T-helper 2 cell treated with Interferon-gamma antibody and Interleukin-4, amounts not matched to agents 5 μg/mL and 100 μg/mL, for 36 hours (primary cell): ENCODE results near the gene PTPN4.
A peak's percentile ranks its signal among the peaks of the same experiment; 100 is the strongest.
"Not testable (repeated sequence)": the region's sequence is repeated elsewhere in the genome, so short reads cannot be mapped to it uniquely, and the experiment has no call there.

Source experiments
- DNase-seq: peaks from one replicate; pipeline ENCODE4 v3.0.0; 2021; ENCODE audit warnings: low spot score
- H3K27ac Mint-ChIP-seq: one replicate; pipeline ENCODE4 v1.8.0; 2021; ENCODE audit warnings: mild to moderate bottlenecking, mixed read lengths
- H3K27me3 Mint-ChIP-seq: one replicate; pipeline ENCODE4 v1.8.0; 2021; ENCODE audit warnings: low read depth, mixed read lengths
- H3K36me3 Mint-ChIP-seq: one replicate; pipeline ENCODE4 v1.8.0; 2021; ENCODE audit warnings: low read depth, mixed read lengths
- H3K4me1 Mint-ChIP-seq: one replicate; pipeline ENCODE4 v1.8.0; 2021; ENCODE audit warnings: low read depth, mixed read lengths
- H3K4me3 Mint-ChIP-seq: one replicate; pipeline ENCODE4 v1.8.0; 2022; ENCODE audit warnings: mild to moderate bottlenecking, moderate library complexity, mixed read lengths
- H3K9me3 Mint-ChIP-seq: one replicate; pipeline ENCODE4 v1.8.0; 2021; ENCODE audit warnings: mixed read lengths

PTPN4 gene

DNA sequence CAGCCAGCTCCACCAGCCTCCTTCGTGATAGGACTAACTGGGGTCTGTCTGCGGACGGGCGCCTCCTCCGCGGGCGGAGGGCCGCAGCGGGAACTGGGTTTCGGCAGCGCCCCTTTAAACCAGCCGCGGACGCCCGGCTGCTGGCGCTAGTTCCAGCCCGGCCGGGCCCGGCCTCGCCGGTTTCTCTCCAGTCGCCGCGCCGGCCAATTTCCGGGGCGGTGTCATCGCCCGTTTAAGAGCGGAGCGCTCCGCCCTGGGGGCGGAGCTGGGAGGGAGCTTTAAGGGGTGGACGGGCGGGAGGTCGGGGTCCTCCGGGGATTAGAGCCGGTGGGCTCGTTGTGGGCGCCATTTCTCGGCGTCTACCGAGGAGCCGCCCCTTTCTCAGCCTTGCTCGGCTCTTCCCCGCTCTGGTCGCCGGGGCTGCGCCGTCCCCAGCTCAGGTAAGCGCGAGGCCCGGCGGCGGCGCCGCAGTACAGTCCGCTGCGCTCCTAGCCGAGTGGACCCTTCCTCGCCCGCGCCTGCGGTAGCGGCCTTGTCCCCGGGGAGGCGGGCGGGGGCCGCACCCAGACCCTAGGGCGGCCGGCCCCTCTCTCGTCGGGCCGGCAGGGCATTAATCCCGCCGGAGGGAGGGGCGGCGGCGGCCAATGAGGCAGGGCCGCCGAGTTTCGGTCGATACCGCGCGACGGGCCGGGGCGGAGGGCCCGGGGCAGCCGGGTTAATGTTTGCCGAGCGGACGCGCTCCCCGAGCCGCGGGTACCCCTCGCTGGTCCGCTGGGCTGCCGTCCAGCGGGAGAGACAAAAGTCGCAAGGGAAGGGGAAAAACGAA lies 253.3 kb downstream of the PTPN4 start, which contains the start of gene EPB41L5:
Gene EPB41L5 (plus strand): TSS at position 307 of the 826 bp plus-strand sequence. CDS start 6,008 bp downstream, outside the sequence.
- Mint-ChIP-seq H3K9me3 (no peaks in the 10 kb centered on the region), H3K36me3 (no peaks in the 10 kb centered on the region), H3K4me1 (peaks cover 8% of the 10 kb centered on the region), H3K4me3 (peak within 1 kb of the TSS; percentile 77), H3K27ac (no peak within 1 kb of the TSS), H3K27me3 (peaks cover 17% of the 10 kb centered on the region)
- DNase-seq = peak; percentile 78

DNA sequence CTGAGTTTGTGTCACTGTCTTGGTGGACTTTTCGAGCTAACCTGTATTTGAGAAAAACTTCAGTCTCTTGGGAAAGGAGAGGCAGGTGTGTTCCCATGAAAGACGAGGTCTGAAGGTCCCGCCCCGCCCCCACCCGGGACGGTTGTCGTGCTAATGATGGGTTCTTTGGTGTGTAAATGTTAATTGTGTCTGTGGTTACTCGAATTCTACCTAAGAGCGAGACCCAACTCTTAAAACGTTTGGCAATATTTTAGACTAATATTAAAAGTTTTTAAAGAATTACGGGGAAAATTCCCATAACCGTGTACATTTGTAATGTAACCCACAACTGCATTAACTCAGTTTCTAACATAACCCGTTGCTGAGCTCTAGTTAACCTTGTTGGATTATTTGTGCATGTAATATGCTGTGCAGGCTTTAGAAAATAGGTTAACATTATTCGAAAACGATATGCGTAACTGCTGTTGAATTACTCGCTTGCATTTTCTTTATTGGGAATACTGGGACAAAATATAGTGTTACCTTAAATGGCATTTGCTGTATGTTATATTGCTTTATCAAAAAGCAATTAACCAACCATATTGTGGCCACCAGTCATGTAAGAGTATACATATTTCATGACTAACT lies 254.0 kb downstream of the PTPN4 start:
- Mint-ChIP-seq H3K4me1 (peaks cover 8% of the 10 kb centered on the region), H3K27ac (no peak overlapping the region)
- no peak for DNase-seq

DNA sequence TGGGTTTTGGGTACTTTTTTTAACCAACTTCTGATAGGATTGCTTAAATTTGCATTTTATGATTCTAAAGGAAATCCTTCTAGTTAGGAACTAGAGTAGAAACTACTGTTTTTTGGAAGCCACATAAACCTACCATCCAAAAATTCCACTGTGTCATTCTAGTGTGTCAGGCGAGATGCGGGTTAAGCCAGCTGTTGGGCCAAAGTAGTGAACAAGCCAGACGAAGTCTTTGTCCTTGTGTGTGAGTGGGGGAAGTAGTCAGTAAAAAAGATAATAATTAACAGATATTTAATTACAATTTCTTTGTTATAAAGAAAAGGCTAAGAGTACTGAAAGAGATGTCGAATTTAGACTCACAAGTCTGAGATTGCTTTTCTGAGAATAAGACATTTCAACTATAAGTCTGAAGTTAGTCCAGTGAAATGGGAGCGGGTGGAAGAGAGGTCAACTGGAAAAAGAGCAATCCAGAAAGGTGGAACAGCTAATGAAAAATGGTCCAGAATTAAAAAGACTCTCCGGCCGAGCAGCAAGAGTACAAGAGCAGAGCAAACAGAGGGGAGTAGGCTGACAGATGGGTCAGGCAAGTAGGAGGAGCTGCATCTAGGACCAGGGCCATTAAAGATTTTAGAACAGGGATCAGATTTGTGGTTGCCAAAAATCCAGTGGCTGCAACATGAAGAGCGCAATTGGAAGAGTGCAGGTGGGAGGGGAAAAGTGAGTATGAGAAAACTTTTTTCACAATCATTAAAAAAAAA lies 254.7 kb downstream of the PTPN4 start:
- H3K36me3 Mint-ChIP-seq = no peaks in the 10 kb centered on the region
- H3K4me3 Mint-ChIP-seq = peak overlapping the region; percentile 25
- H3K4me1 Mint-ChIP-seq = peaks cover 8% of the 10 kb centered on the region
- H3K27me3 Mint-ChIP-seq = peaks cover 21% of the 10 kb centered on the region
- DNase-seq = no peak
- H3K27ac Mint-ChIP-seq = no peak overlapping the region
- H3K9me3 Mint-ChIP-seq = no peaks in the 10 kb centered on the region

More for the DNA sequence above, 254.0 kb downstream of the PTPN4 start:
- Mint-ChIP-seq H3K4me3 (peak overlapping the region; percentile 68), H3K27me3 (peaks cover 17% of the 10 kb centered on the region), H3K9me3 (no peaks in the 10 kb centered on the region), H3K36me3 (no peaks in the 10 kb centered on the region)

DNA sequence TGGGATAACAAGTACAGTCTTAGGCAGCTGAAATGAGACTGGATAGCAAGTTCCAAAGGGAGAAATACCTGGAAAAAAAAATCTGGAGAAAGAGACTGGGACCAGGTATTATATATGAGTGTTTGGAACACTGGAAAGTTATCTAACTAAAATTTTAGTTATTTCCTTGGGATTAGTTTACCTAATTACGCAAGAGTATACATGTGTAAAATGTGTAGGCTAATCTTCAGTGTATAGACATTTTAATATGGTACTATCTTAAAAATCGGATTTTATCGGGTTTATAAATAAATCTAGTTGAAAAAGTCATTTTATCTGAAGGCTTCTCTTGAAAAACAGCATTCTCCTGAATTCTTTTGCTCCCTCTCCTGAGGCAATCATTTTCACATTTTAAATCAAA lies 257.1 kb downstream of the PTPN4 start:
- Mint-ChIP-seq H3K27me3 (peaks cover 21% of the 10 kb centered on the region), H3K4me3 (no peak overlapping the region), H3K9me3 (no peaks in the 10 kb centered on the region)

DNA sequence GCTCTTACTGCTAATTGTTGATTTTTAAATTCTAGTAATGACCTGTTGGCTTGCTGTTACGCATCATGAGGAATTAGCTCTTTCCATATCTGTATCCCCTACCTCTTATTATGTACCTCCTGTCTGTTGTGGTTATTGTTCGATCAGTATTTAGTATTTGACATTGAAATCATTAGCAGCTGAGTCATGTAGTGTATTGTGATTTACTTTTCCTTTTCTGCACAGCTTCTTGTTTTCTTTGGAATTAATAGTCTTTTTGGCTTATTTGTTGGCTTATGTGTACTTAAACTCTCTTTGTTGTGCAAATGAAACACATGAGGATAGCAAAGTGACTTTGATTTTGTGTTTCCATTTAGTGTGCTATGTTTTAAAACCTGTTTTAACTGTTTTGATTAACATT lies 257.5 kb downstream of the PTPN4 start:
- peaks cover 21% of the 10 kb centered on the region for H3K27me3 Mint-ChIP-seq
- H3K9me3 Mint-ChIP-seq = no peaks in the 10 kb centered on the region
- no peak for DNase-seq
- no peaks in the 10 kb centered on the region for H3K36me3 Mint-ChIP-seq
- H3K4me3 Mint-ChIP-seq = no peak overlapping the region
- H3K27ac Mint-ChIP-seq = no peak overlapping the region
- peaks cover 7% of the 10 kb centered on the region for H3K4me1 Mint-ChIP-seq

More for the DNA sequence above, 257.1 kb downstream of the PTPN4 start:
- Mint-ChIP-seq H3K36me3 (no peaks in the 10 kb centered on the region), H3K4me1 (peaks cover 8% of the 10 kb centered on the region), H3K27ac (no peak overlapping the region)
- no peak for DNase-seq

DNA sequence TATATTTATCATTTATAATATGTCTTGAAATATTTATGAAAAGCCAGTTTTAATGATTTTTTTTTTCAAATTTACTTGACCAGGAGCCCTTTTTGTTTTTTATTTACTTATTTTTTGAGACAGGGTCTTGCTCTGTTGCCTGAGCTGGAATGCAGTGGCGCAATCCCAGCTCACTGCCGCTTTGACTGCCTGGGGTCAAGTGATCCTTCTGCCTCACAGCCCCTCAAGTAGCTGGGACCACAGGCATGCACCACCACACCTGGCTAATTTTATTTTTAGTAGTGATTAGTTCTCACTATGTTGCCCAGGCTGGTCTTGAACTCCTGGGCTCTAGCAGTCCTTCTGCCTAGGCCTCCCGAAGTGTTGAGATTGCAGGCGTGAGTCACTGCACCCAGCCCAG lies 258.8 kb downstream of the PTPN4 start:
- Mint-ChIP-seq H3K9me3 (no peaks in the 10 kb centered on the region), H3K4me1 (peaks cover 3% of the 10 kb centered on the region), H3K27ac (no peak overlapping the region), H3K4me3 (no peak overlapping the region), H3K36me3 (no peaks in the 10 kb centered on the region), H3K27me3 (peaks cover 21% of the 10 kb centered on the region)
- DNase-seq = no peak

DNA sequence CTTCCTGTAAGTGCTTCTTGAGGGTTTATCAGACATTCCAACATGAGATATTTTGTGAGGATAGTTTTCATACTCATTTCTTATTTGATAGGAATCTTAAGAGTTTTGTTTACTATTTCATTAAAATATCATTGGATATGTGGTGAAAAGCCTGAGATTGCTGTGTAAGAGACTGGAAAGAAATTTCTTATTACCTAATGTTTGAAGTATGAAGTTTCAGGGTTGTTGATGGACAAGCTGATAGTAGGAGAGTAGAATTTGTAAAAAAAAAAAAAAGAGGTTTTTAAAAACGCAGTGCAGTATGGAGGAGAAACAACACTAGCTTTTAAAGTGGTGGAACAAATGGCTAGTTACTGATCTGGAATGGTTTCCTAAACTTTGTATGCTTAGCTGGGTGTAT lies 260.8 kb downstream of the PTPN4 start:
- no peak for DNase-seq
- Mint-ChIP-seq H3K4me3 (no peak overlapping the region), H3K27ac (no peak overlapping the region), H3K9me3 (peaks cover 6% of the 10 kb centered on the region), H3K36me3 (peaks cover 2% of the 10 kb centered on the region), H3K27me3 (peaks cover 10% of the 10 kb centered on the region), H3K4me1 (no peaks in the 10 kb centered on the region)

DNA sequence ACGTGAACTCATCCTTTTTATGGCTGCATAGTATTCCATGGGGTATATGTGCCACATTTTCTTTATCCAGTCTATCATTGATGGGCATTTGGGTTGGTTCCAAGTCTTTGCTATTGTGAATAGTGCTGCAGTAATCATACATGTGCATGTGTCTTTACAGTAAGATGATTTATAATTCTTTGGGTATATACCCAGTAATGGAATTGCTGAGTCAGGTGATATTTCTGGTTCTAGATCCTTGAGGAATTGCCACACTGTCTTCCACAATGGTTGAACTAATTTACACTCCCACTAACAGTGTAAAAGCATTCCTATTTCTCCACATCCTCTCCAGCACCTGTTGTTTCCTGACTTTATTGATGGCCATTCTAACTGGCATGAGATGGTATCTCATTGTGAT lies 262.8 kb downstream of the PTPN4 start:
- H3K4me3 Mint-ChIP-seq, H3K27me3 Mint-ChIP-seq, DNase-seq, H3K4me1 Mint-ChIP-seq, H3K27ac Mint-ChIP-seq, H3K36me3 Mint-ChIP-seq: not testable (repeated sequence)
- peaks cover 14% of the 10 kb centered on the region for H3K9me3 Mint-ChIP-seq

DNA sequence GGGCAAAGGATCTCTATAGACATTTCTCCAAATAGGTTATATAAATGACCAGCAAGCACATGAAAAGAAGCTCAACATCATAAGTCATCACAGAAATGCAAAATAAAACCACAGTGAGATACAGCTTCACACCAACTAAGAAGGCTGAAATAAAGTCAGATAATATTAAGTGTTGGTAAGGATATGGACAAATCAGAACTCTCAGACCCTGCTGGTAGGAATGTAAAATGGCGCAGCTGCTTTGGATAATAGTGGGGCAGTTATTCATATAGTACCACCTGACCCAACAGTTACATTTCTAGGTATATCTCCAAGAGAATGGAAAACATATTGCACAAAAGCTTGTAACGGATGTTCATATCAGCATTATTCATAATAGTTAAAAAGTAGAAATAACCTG lies 267.2 kb downstream of the PTPN4 start:
- Mint-ChIP-seq H3K4me1 (no peaks in the 10 kb centered on the region), H3K27me3 (no peaks in the 10 kb centered on the region), H3K36me3 (peaks cover 2% of the 10 kb centered on the region), H3K27ac (no peak overlapping the region), H3K4me3 (no peak overlapping the region), H3K9me3 (peaks cover 14% of the 10 kb centered on the region)
- DNase-seq = no peak

DNA sequence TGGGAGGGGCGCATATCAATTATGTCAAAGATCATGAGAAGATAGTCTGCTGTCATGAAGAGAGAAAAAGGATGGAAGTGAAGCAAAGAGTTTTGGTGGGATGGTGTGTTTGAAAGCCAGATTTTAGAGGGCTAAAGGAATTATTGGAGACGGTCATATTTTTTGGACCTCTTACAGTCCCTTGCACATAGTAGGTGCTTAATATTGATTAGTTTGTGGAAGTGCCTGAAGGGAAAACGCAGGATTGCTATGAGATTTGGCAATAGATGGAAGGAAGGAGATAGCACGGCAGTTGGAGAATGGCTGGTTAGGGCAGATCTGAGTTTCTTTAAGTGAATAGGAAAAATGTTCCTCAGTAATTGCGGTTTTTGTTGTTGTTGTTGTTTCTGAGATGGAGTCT lies 269.1 kb downstream of the PTPN4 start:
- Mint-ChIP-seq H3K27me3 (no peaks in the 10 kb centered on the region), H3K36me3 (peaks cover under 1% of the 10 kb centered on the region), H3K4me1 (no peaks in the 10 kb centered on the region), H3K27ac (no peak overlapping the region), H3K9me3 (peaks cover 14% of the 10 kb centered on the region), H3K4me3 (no peak overlapping the region)
- DNase-seq = no peak

DNA sequence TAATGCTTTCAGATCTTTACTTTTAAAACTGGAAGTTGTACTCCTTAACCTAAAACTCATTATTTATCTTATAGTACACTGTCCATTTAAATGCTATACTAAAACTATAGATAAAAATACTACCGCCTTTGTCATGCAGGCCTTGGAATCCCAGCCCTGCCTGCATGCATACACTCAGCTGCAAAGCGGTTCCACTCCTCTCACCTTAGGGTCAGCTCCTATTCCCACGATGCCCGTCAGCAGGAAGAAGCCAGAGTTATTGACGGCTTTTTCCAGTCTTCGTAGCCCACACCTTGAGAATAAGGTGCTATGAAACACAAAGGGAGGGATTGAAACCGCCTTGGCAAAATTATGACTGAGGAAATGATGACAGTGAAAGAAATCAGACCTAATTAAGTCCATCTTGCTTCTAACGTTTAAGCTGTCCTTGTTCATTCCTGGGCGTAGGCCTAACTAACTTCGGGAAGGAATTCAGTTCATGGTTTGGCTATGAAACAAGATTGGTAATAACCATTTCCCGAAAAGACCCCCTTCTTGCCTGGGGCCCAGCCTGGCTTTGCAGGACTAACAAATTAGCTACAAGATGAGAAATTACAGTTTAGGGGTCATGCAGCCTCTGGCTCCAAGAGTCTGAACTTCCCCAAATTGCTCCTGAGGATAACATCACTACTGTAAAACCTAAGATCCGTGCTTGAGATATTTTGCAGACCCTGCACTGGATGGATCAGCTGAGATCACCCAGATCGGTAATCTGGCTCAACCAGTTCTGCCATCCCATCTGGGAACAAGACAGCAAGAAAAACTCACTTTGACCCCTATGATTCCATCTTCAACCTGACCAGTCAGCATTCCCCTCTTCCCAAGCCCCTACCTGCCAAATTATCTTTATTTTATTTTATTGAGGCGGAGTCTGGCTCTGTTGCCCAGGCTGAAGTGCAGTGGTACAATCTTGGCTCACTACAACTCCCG lies 270.2 kb downstream of the PTPN4 start:
- no peak for DNase-seq

DNA sequence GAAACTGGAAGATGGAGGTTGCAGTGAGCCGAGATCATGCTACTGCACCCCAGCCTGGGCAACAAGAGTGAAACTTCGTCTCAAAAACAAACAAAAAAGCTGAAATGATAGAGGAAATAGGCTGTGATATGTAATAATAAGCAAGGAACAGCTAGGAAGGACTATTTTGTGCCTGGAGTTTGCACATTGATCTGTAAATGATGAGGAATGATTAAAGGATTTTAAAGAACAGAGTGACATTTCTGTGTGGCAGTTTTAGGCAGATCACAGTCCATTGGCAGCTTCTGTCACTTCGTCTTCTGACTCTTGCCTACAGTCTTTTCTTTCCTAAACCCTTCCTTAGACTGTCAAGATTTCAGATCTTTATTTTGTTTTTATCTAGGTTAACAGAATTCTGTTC lies 272.6 kb downstream of the PTPN4 start:
- Mint-ChIP-seq H3K27ac (no peak overlapping the region), H3K4me1 (no peaks in the 10 kb centered on the region), H3K27me3 (peaks cover 6% of the 10 kb centered on the region), H3K9me3 (peaks cover under 1% of the 10 kb centered on the region), H3K4me3 (no peak overlapping the region), H3K36me3 (no peaks in the 10 kb centered on the region)
- DNase-seq = no peak

More for the DNA sequence above, 270.2 kb downstream of the PTPN4 start:
- Mint-ChIP-seq H3K27ac (no peak overlapping the region), H3K36me3 (no peaks in the 10 kb centered on the region), H3K4me1 (no peaks in the 10 kb centered on the region), H3K9me3 (peaks cover 13% of the 10 kb centered on the region), H3K27me3 (no peaks in the 10 kb centered on the region), H3K4me3 (no peak overlapping the region)
